ENCODE data around the gene BDNF.
"Not testable (repeated sequence)": the region's sequence is repeated elsewhere in the genome, so short reads cannot be mapped to it uniquely, and the experiment has no call there.

The BDNF gene

GRCh38 chr11:27700351-27701301, at the start of gene BDNF:
Gene BDNF, minus strand, starts transcription at chr11:27700455. Its CDS starts 41,891 bp downstream, at chr11:27658564.
- H3K9ac ChIP-seq (ENCODE audit: low read length), result peak within 1 kb of the TSS; percentile 43
- H3K4me3 ChIP-seq (ENCODE audit: low read length), result peak within 1 kb of the TSS; percentile 92
- peaks cover 37% of the 10 kb centered on the region for H3K4me1 ChIP-seq (ENCODE audit: control insufficient read depth, low read depth, low read length)
- H3K36me3 ChIP-seq (ENCODE audit: control insufficient read depth, low read depth, low read length), result no peaks in the 10 kb centered on the region
- H3K27me3 ChIP-seq (ENCODE audit: control insufficient read depth, insufficient read depth, low read length), result peaks cover 55% of the 10 kb centered on the region
- H3K9me3 ChIP-seq (ENCODE audit: control insufficient read depth, low read depth, low read length), result no peaks in the 10 kb centered on the region
- no peak within 1 kb of the TSS for H3K27ac ChIP-seq (ENCODE audit: low read length)

- Histone ChIP-seq H3K36me3 (ENCODE audit: control insufficient read depth, low read depth, low read length) (no peaks in the 10 kb centered on the region), H3K9me3 (ENCODE audit: control insufficient read depth, low read depth, low read length) (no peaks in the 10 kb centered on the region), H3K27ac (ENCODE audit: low read length) (peak overlapping the region; percentile 76), H3K4me3 (ENCODE audit: low read length) (peak overlapping the region; percentile 38), H3K4me1 (ENCODE audit: control insufficient read depth, low read depth, low read length) (peaks cover 24% of the 10 kb centered on the region), H3K27me3 (ENCODE audit: control insufficient read depth, insufficient read depth, low read length) (peaks cover 10% of the 10 kb centered on the region), H3K9ac (ENCODE audit: low read length) (peak overlapping the region; percentile 42)
These were observed 40.2 kb upstream of the BDNF start for GRCh38 chr11:27740362-27741013.

- Histone ChIP-seq H3K27ac (ENCODE audit: low read length) (no peak overlapping the region), H3K27me3 (ENCODE audit: control insufficient read depth, insufficient read depth, low read length) (no peaks in the 10 kb centered on the region), H3K4me3 (ENCODE audit: low read length) (no peak overlapping the region), H3K36me3 (ENCODE audit: control insufficient read depth, low read depth, low read length) (no peaks in the 10 kb centered on the region), H3K4me1 (ENCODE audit: control insufficient read depth, low read depth, low read length) (peaks cover 9% of the 10 kb centered on the region), H3K9me3 (ENCODE audit: control insufficient read depth, low read depth, low read length) (no peaks in the 10 kb centered on the region), H3K9ac (ENCODE audit: low read length) (no peak overlapping the region)
These were observed 35.0 kb upstream of the BDNF start for GRCh38 chr11:27735281-27735680.

GRCh38 chr11:27731803-27732202, 31.5 kb upstream of the BDNF start:
- H3K9me3 ChIP-seq (ENCODE audit: control insufficient read depth, low read depth, low read length); H3K4me3 ChIP-seq (ENCODE audit: low read length); H3K9ac ChIP-seq (ENCODE audit: low read length); H3K4me1 ChIP-seq (ENCODE audit: control insufficient read depth, low read depth, low read length); H3K36me3 ChIP-seq (ENCODE audit: control insufficient read depth, low read depth, low read length); H3K27me3 ChIP-seq (ENCODE audit: control insufficient read depth, insufficient read depth, low read length); H3K27ac ChIP-seq (ENCODE audit: low read length): not testable (repeated sequence)

DNA sequence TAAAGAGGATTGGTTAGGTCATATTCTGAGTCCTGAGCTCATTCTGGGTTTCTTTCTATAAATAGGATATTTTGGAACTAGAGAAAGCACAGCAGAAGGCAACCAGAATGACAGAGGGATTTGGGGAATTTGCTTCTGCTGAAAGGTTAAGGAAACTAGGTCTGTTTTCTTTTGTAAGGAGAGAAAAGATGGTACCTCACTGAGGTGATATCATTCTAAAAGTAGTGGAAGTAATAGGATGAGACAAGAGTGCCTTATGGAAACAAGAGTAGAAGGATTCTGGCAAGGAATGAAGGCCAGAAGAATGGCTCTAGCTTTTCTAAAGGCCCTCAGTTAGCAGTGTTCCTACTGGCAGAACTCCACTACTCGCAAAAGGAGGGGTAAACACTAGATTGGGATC, 26.7 kb upstream of the BDNF start:
- H3K4me1 ChIP-seq (ENCODE audit: control insufficient read depth, low read depth, low read length), result no peaks in the 10 kb centered on the region
- H3K9ac ChIP-seq (ENCODE audit: low read length), result no peak overlapping the region
- H3K36me3 ChIP-seq (ENCODE audit: control insufficient read depth, low read depth, low read length), result no peaks in the 10 kb centered on the region
- H3K27ac ChIP-seq (ENCODE audit: low read length), result no peak overlapping the region
- no peak overlapping the region for H3K4me3 ChIP-seq (ENCODE audit: low read length)
- H3K9me3 ChIP-seq (ENCODE audit: control insufficient read depth, low read depth, low read length), result no peaks in the 10 kb centered on the region
- peaks cover 37% of the 10 kb centered on the region for H3K27me3 ChIP-seq (ENCODE audit: control insufficient read depth, insufficient read depth, low read length)

DNA sequence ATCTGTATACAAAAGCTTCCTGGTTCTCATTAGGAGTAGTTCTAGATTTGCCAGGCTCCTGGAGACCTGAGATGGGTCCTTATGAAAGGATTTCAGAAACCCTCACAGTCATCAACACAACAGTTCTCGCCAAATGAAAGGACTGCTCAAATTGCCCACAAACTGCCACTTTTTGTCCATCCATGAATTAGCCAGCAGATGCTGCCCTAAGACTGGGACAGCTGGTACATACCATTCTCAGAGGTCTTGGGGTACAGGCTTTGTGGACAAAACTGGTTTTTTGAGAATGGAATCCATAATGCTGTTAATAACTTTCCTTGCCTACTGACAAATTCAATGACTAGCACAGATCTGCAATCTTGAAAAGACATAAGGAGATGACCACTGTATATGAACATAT, 23.4 kb upstream of the BDNF start:
- H3K9me3 ChIP-seq (ENCODE audit: control insufficient read depth, low read depth, low read length), result no peaks in the 10 kb centered on the region
- H3K4me1 ChIP-seq (ENCODE audit: control insufficient read depth, low read depth, low read length), result peaks cover 11% of the 10 kb centered on the region
- no peaks in the 10 kb centered on the region for H3K36me3 ChIP-seq (ENCODE audit: control insufficient read depth, low read depth, low read length)
- H3K4me3 ChIP-seq (ENCODE audit: low read length), result no peak overlapping the region
- H3K27ac ChIP-seq (ENCODE audit: low read length), result no peak overlapping the region
- H3K9ac ChIP-seq (ENCODE audit: low read length), result no peak overlapping the region
- H3K27me3 ChIP-seq (ENCODE audit: control insufficient read depth, insufficient read depth, low read length), result peaks cover 60% of the 10 kb centered on the region

DNA sequence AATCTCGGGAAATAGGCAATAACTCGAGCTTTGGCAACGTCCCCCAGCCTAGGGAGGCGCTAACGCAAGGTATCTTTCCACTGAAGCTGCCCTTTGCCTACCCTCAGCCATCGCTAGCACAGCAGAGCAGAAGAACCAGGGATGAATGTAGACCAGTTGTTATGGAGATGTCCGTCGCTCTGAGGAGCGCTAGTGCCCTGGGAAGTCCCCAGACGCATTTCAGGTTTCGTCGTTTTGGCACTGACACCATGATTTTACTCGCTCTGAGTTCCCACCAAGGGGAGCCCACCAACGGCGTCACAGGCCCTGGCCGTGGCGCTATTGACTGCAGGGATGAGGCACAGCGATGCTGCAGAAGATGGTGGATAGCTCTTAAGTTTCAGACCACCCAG, 22.7 kb upstream of the BDNF start:
- Histone ChIP-seq H3K9ac (ENCODE audit: low read length) (peak overlapping the region; percentile 46), H3K4me1 (ENCODE audit: control insufficient read depth, low read depth, low read length) (peaks cover 11% of the 10 kb centered on the region), H3K9me3 (ENCODE audit: control insufficient read depth, low read depth, low read length) (no peaks in the 10 kb centered on the region), H3K27ac (ENCODE audit: low read length) (no peak overlapping the region), H3K36me3 (ENCODE audit: control insufficient read depth, low read depth, low read length) (no peaks in the 10 kb centered on the region), H3K27me3 (ENCODE audit: control insufficient read depth, insufficient read depth, low read length) (peaks cover 60% of the 10 kb centered on the region), H3K4me3 (ENCODE audit: low read length) (peak overlapping the region; percentile 73)

DNA sequence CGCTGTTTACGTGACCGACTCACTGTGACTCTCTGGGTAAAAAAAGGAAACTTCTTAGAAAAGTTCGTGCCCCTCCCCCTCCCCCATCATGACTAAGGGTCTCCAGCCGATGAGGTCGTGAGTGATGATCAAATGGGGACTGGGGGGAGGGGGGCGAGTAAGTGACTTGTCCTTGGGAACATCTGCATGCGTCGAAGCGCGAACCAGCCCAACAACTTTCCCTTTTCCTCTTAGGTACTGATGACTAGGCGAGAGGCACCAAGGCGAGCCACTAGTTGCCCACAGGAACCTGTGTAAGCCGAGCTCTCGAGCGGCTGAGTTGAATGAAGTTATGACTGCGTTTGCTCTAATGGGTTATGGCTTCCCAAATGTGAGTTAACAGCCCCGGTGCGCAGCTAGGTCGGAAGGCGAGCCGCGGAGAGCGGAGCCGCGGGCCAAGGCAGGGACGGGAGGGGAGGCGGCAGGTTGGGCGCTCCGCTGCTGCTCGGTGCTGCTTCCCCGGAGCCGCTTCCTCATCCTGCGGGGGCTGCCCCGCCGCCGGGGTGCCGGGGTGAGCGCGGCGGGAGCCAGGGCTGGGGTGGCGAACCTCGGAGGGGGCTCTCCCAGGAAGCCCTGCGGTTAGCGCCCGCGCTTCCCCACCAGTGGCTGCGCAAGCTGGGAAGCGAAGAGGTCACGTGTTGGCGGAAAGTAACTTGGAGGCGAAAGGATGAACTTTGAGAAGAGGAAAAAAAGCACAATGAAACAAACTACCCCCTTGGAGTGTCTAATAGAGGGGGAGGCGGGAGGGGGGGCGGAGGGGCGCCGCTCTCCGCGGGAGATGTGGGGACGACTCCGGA, 22.1 kb upstream of the BDNF start:
- H3K27ac ChIP-seq (ENCODE audit: low read length), result no peak overlapping the region
- peaks cover 16% of the 10 kb centered on the region for H3K4me1 ChIP-seq (ENCODE audit: control insufficient read depth, low read depth, low read length)
- H3K4me3 ChIP-seq (ENCODE audit: low read length), result peak overlapping the region; percentile 73
- H3K27me3 ChIP-seq (ENCODE audit: control insufficient read depth, insufficient read depth, low read length), result peaks cover 60% of the 10 kb centered on the region
- H3K9me3 ChIP-seq (ENCODE audit: control insufficient read depth, low read depth, low read length), result no peaks in the 10 kb centered on the region
- H3K36me3 ChIP-seq (ENCODE audit: control insufficient read depth, low read depth, low read length), result no peaks in the 10 kb centered on the region
- peak overlapping the region; percentile 46 for H3K9ac ChIP-seq (ENCODE audit: low read length)

- Histone ChIP-seq H3K4me3 (ENCODE audit: low read length) (peak overlapping the region; percentile 73), H3K36me3 (ENCODE audit: control insufficient read depth, low read depth, low read length) (no peaks in the 10 kb centered on the region), H3K9ac (ENCODE audit: low read length) (peak overlapping the region; percentile 46), H3K27ac (ENCODE audit: low read length) (no peak overlapping the region), H3K4me1 (ENCODE audit: control insufficient read depth, low read depth, low read length) (peaks cover 23% of the 10 kb centered on the region), H3K27me3 (ENCODE audit: control insufficient read depth, insufficient read depth, low read length) (peaks cover 60% of the 10 kb centered on the region), H3K9me3 (ENCODE audit: control insufficient read depth, low read depth, low read length) (no peaks in the 10 kb centered on the region)
These were observed 21.2 kb upstream of the BDNF start for GRCh38 chr11:27721264-27722116.

DNA sequence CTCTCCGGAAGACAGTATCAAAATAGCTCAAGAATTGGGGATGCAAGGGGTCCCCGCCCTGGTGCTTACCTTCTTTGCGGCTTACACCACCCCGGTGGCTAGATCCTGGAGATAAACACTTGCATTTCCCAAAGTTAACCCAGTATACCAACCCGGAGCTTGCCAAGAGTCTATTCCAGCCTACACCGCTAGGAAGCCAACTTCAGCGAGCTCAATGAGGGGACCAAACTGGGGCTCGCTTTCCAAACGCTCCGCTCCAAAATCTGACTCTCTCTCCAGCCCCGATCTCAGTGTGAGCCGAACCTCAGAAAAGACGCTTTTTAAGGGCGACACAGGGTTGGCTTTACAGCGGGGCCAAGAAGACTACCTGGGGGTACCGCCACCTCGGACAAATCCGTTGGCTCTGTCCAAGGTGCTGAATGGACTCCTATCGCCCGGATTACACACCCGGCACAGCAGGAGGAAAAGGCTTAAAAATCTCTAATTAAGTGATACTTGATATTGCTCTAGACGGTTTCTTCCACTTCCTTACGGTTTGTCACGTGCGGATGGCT, 20.1 kb upstream of the BDNF start:
- Histone ChIP-seq H3K27ac (ENCODE audit: low read length) (no peak overlapping the region), H3K27me3 (ENCODE audit: control insufficient read depth, insufficient read depth, low read length) (peaks cover 57% of the 10 kb centered on the region), H3K4me3 (ENCODE audit: low read length) (peak overlapping the region; percentile 81), H3K36me3 (ENCODE audit: control insufficient read depth, low read depth, low read length) (no peaks in the 10 kb centered on the region), H3K9me3 (ENCODE audit: control insufficient read depth, low read depth, low read length) (no peaks in the 10 kb centered on the region), H3K4me1 (ENCODE audit: control insufficient read depth, low read depth, low read length) (peaks cover 23% of the 10 kb centered on the region), H3K9ac (ENCODE audit: low read length) (no peak overlapping the region)
